NCI-H1417 (cell line): ENCODE results near the gene GPR139.

Experiments used
- DNase-seq, 3 experiments: peaks; one replicate each; lab custom pipeline; 2025; lab: John Stamatoyannopoulos, UW

The GPR139 gene

GRCh38 chr16:20053336-20053735 lies 20.4 kb downstream of the GPR139 start:
- DNase-seq, result no peak

GRCh38 chr16:20051611-20052010 lies 22.1 kb downstream of the GPR139 start:
- no peak for DNase-seq

- DNase-seq, result no peak
Observed at GRCh38 chr16:20051147-20051546, 22.5 kb downstream of the GPR139 start.

GRCh38 chr16:20049831-20050230 lies 23.9 kb downstream of the GPR139 start:
- no peak for DNase-seq

GRCh38 chr16:20045886-20046285 lies 27.8 kb downstream of the GPR139 start:
- no peak for DNase-seq

- DNase-seq, result no peak
Observed at GRCh38 chr16:20042848-20043247, 30.8 kb downstream of the GPR139 start.

GRCh38 chr16:20041924-20042596 lies 31.6 kb downstream of the GPR139 start:
- no peak for DNase-seq

- no peak for DNase-seq
Observed at GRCh38 chr16:20040011-20040410, 33.7 kb downstream of the GPR139 start.

GRCh38 chr16:20029611-20030010 lies 44.1 kb downstream of the GPR139 start:
- DNase-seq, result no peak

- DNase-seq, result peak in 1 of 3 experiments; percentile 21
Observed at GRCh38 chr16:20026361-20027072, 47.2 kb downstream of the GPR139 start.

- no peak for DNase-seq
Observed at GRCh38 chr16:20023190-20023589, 50.5 kb downstream of the GPR139 start.

GRCh38 chr16:20020976-20021375 lies 52.7 kb downstream of the GPR139 start:
- no peak for DNase-seq

- DNase-seq, result no peak
Observed at GRCh38 chr16:20020083-20020482, 53.6 kb downstream of the GPR139 start.

- no peak for DNase-seq
Observed at GRCh38 chr16:20016234-20016633, 57.5 kb downstream of the GPR139 start.

GRCh38 chr16:20004931-20005330 lies 68.8 kb downstream of the GPR139 start:
- no peak for DNase-seq

- DNase-seq, result no peak
Observed at GRCh38 chr16:20002936-20003335, 70.8 kb downstream of the GPR139 start.

- DNase-seq, result no peak
Observed at GRCh38 chr16:20001856-20002707, 71.6 kb downstream of the GPR139 start.

- no peak for DNase-seq
Observed at GRCh38 chr16:19997734-19998133, 76.0 kb downstream of the GPR139 start.

- DNase-seq, result peak in 1 of 3 experiments; percentile 19
Observed at GRCh38 chr16:19997264-19997663, 76.4 kb downstream of the GPR139 start.

- DNase-seq, result no peak
Observed at GRCh38 chr16:19994466-19995170, 79.1 kb downstream of the GPR139 start.

- DNase-seq, result no peak
Observed at GRCh38 chr16:19991614-19992013, 82.1 kb downstream of the GPR139 start.

GRCh38 chr16:19984135-19984534 lies 89.6 kb downstream of the GPR139 start:
- DNase-seq, result no peak
